HCT116 (cell line): Measurements from ENCODE around the gene TTC23L. TPM values are rescaled to one million over a fixed set of nuclear protein-coding genes. Genes with fewer than 3 reads are reported as not detected.

Experiments used
- ATAC-seq: fragments of 200-7000 bp; cut with Tn5 transposase; 2 replicates; pipeline ENCODE4 v1.9.1; 2020; ENCODE audit warnings: mild to moderate bottlenecking, moderate library complexity
- BruUV-seq: library from RNA; stranded (reverse); fragments of 400-500 nt; replicated peaks from 2 replicates; lab custom pipeline; 2021; lab: Mats Ljungman, UMichigan
- CTCF ChIA-PET: fragments of 300-600 bp; sonication (Branson Sonifier 250); formaldehyde crosslinking; loops from one replicate; lab custom pipeline; 2021; ENCODE audit warnings: antibody characterized with exemption; lab: Charles Lee
- POLR2A ChIA-PET: fragments of 300-600, 350-600 bp; sonication (Branson Sonifier 250); formaldehyde crosslinking; loops from one replicate; lab custom pipeline; 2021; ENCODE audit warnings: antibody characterized with exemption; lab: Charles Lee
- RAD21 ChIA-PET, 2 experiments: fragments of 300-600 bp; sonication (Branson Sonifier 250); formaldehyde crosslinking; loops; one replicate each; lab custom pipeline; 2023; ENCODE audit warnings: low total read pairs in 2 of 2; ENCODE audit not compliant: uncharacterized antibody in 2 of 2, unreplicated experiment in 2 of 2, low non-redundant PET in 1 of 2; lab: Charles Lee
- DNase-seq: peaks from one replicate; pipeline ENCODE4 v3.0.0-alpha.2; 2010; ENCODE audit warnings: low read depth, low spot score
- H2AFZ ChIP-seq: fragments of 200-600 bp; shearing (Covaris generic), sonication (generic); 2 replicates; pipeline ENCODE4 v1.6.1; 2017; ENCODE audit warnings: low read depth, mixed run types, mixed read lengths, antibody characterized with exemption, low read length; ENCODE audit not compliant: poor library complexity, severe bottlenecking
- H3K27ac ChIP-seq: 2 replicates; pipeline ENCODE4 v1.5.1; 2012; ENCODE audit warnings: low read depth, low read length
- H3K27me3 ChIP-seq: fragments of 200-600 bp; sonication (generic); 2 replicates; pipeline ENCODE4 v1.6.1; 2016; ENCODE audit warnings: mixed run types, low read length, mixed read lengths; ENCODE audit not compliant: insufficient read depth
- H3K36me3 ChIP-seq, 2 experiments: fragments of 200-500 bp in 1 of 2; fragments of 200-600 bp in 1 of 2; sonication (Bioruptor generic) in 1 of 2; sonication (generic) in 1 of 2; 2 replicates each; pipeline versions ENCODE4 v1.5.1 to v1.6.1; 2014 to 2016; ENCODE audit warnings: low read length in 2 of 2, inconsistent platforms in 1 of 2, mixed read lengths in 1 of 2, mixed run types in 1 of 2; ENCODE audit not compliant: insufficient read depth in 2 of 2, control insufficient read depth in 1 of 2
- H3K4me1 ChIP-seq, 2 experiments: fragments of 200-600 bp in 1 of 2; sonication (generic) in 1 of 2; 2 replicates each; pipeline versions ENCODE4 v1.5.1 to v1.6.1; 2012 to 2017; ENCODE audit warnings: low read length in 2 of 2, inconsistent platforms in 1 of 2, mild to moderate bottlenecking in 1 of 2, mixed read lengths in 1 of 2, mixed run types in 1 of 2, moderate library complexity in 1 of 2; ENCODE audit not compliant: insufficient read depth in 2 of 2, control insufficient read depth in 1 of 2
- H3K4me2 ChIP-seq: fragments of 200-600 bp; sonication (generic); 2 replicates; pipeline ENCODE4 v1.6.1; 2017; ENCODE audit warnings: mixed run types, low read length, mixed read lengths
- H3K4me3 ChIP-seq, 2 experiments: fragments of 200-600 bp in 1 of 2; sonication (generic) in 1 of 2; replicated peaks in 1 of 2; 2 replicates each; pipeline ENCODE4 v1.5.1; 2011 to 2016; ENCODE audit warnings: low read length in 2 of 2, control low read depth in 1 of 2, low read depth in 1 of 2, mild to moderate bottlenecking in 1 of 2, mixed read lengths in 1 of 2, mixed run types in 1 of 2
- H3K79me2 ChIP-seq: fragments of 200-600 bp; sonication (generic); 2 replicates; pipeline ENCODE4 v1.6.1; 2017; ENCODE audit warnings: mild to moderate bottlenecking, mixed run types, low read length, moderate library complexity, mixed read lengths; ENCODE audit not compliant: insufficient read depth
- H3K9ac ChIP-seq: fragments of 200-600 bp; sonication (generic); 2 replicates; pipeline ENCODE4 v1.6.1; 2016; ENCODE audit warnings: low read length, mixed read lengths
- H3K9me2 ChIP-seq: fragments of 200-600 bp; sonication (generic), shearing (Covaris generic); 2 replicates; pipeline ENCODE4 v1.6.1; 2017; ENCODE audit warnings: mixed run types, mild to moderate bottlenecking, moderate library complexity; ENCODE audit not compliant: insufficient read depth
- H3K9me3 ChIP-seq, 2 experiments: fragments of 200-500 bp in 1 of 2; fragments of 200-600 bp in 1 of 2; sonication (Bioruptor generic) in 1 of 2; sonication (generic) in 1 of 2; 2 replicates each; pipeline ENCODE4 v1.6.1; 2014 to 2017; ENCODE audit warnings: low read length in 2 of 2, mixed read lengths in 2 of 2, inconsistent platforms in 1 of 2, low read depth in 1 of 2, mild to moderate bottlenecking in 1 of 2, mixed run types in 1 of 2, moderate library complexity in 1 of 2; ENCODE audit not compliant: control insufficient read depth in 1 of 2, insufficient read depth in 1 of 2
- H4K20me1 ChIP-seq: fragments of 200-600 bp; sonication (generic), shearing (Covaris generic); 2 replicates; pipeline ENCODE4 v1.6.1; 2017; ENCODE audit warnings: mixed run types, mild to moderate bottlenecking, moderate library complexity; ENCODE audit not compliant: insufficient read depth
- EZH2 ChIP-seq: fragments of 200-600 bp; sonication (generic); IDR thresholded peaks from 2 replicates; pipeline ENCODE4 v1.6.1; 2017; ENCODE audit warnings: antibody characterized with exemption, mixed run types
- EZH2phosphoT487 ChIP-seq: fragments of 200-600 bp; IDR thresholded peaks from 2 replicates; pipeline ENCODE4 v1.6.1; 2018; ENCODE audit warnings: antibody characterized with exemption, borderline replicate concordance
- POLR2AphosphoS5 ChIP-seq: IDR thresholded peaks from 2 replicates; pipeline ENCODE4 v1.6.1; 2011; ENCODE audit warnings: mild to moderate bottlenecking, low read depth, low read length, moderate library complexity
- YY1 ChIP-seq: IDR thresholded peaks from 2 replicates; pipeline ENCODE4 v1.6.1; 2011; ENCODE audit warnings: low read length, low read depth, moderate library complexity, mild to moderate bottlenecking; ENCODE audit not compliant: insufficient replicate concordance; ENCODE audit errors: extremely low read depth
- ZFX ChIP-seq: fragments of 450-650 bp; IDR thresholded peaks from 2 replicates; pipeline ENCODE4 v1.6.1; 2017
- intact Hi-C: fragments of 100-400 bp; cut with micrococcal nuclease; formaldehyde crosslinking; loops from 2 replicates; pipeline ENCODE4 v1.10.0; 2022
- total RNA-seq: library from RNA; stranded (reverse); gene quantifications from one replicate; pipeline ENCODE4 v1.2.1, GENCODE V29; 2021; ENCODE audit not compliant: unreplicated experiment

Gene TTC23L
- total RNA-seq, 1 experiment from 2014 or later, result 1.0 TPM

DNA sequence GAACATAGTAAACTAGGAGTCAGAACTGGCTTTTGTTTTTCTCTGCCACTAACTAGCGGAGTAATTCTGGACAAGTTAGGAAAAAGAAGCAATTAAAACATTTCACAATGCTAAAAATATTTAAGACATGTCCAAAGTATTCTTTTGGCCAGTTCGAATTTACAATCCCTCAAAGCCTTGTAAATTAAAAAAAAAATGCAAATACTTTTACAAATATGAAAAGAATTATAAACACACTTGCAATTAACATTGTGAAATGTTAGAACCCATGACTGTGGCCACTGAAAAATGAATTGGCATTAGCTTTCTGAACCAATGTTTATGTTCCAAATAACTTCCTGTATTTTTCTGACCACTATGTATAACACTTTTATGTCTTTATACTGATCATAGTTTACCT lies 74.1 kb downstream of the TTC23L start (continued):
- TF ChIP-seq POLR2AphosphoS5 (no peak), EZH2phosphoT487 (no peak), ZFX (no peak)

DNA sequence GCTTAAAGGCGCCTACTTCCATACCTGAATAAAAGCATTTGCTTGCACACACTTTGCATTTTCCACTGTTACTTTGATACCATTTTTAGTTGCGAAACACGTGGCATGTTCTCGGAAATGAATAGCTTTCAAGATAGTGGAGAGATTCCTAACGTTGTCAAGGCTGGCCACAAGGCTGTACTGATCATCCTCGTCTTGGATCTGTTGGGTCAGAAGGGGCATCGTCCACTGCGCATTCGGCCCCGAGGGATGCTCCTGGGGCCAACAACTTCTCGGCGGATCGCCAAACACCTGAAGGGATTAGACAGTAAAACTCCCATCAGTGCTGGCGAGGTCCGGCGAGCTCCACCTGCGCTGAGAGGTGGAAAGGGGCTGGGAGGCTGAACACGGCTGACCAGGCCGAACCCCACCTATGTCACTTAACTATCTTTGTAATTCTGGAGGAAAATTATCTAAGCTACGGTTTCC lies 75.7 kb downstream of the TTC23L start:
- BruUV-seq, result no TSS peak

More for the DNA sequence above, 75.7 kb downstream of the TTC23L start:
- Histone ChIP-seq H3K27me3 (no peaks in the 10 kb centered on the region), H3K9me3 (no peaks in the 10 kb centered on the region), H3K79me2 (peaks cover 86% of the 10 kb centered on the region), H3K9me2 (no peaks in the 10 kb centered on the region), H3K9ac (peak overlapping the region; percentile 97), H3K27ac (peak overlapping the region; percentile 81), H3K4me1 (peaks cover 15 to 25% of the 10 kb centered on the region in 2 experiments), H3K36me3 (peaks cover 13 to 23% of the 10 kb centered on the region in 2 experiments), H3K4me2 (peak overlapping the region; percentile 77), H2AFZ (peak overlapping the region; percentile 17), H4K20me1 (peaks cover 9% of the 10 kb centered on the region; the same call in 1 of the 2 replicates), H3K4me3 (peak overlapping the region; percentile 97 to 99)
- POLR2A ChIA-PET, result interaction anchor here (1.0 to 1.7 kb wide), 5 partner anchors 8 to 228 kb away, joined by 3 to 26 read pairs (median 5); partner anchors contain the start of gene DNAJC21
- TF ChIP-seq EZH2 (no peak), ZFX (no peak), YY1 (no peak)
- CTCF ChIA-PET, result interaction anchor here (1.0 to 1.6 kb wide), 3 partner anchors 8 to 429 kb away, joined by 4 to 6 read pairs (median 5); partner anchors contain the start of gene DNAJC21
- ATAC-seq (peak; percentile 43), DNase-seq (no peak)
- intact Hi-C loops, result loop anchor here (1.0 kb wide), 1 partner anchor 15 kb away; the partner anchor contains the start of gene DNAJC21
- RAD21 ChIA-PET, result no interaction called here
